Ishikawa (cell line): ENCODE results near the gene TAOK3.

Experiments used
- CEBPB ChIP-seq: IDR thresholded peaks from 2 replicates; pipeline ENCODE4 v1.6.1; 2012
- CREB1 ChIP-seq: IDR thresholded peaks from 2 replicates; pipeline ENCODE4 v1.6.1; 2012; ENCODE audit warnings: low read depth
- EGR1 ChIP-seq: IDR thresholded peaks from 2 replicates; pipeline ENCODE4 v1.6.1; 2012
- FOXM1 ChIP-seq: IDR thresholded peaks from 2 replicates; pipeline ENCODE4 v1.6.1; 2012; ENCODE audit warnings: low read depth, borderline replicate concordance
- MAX ChIP-seq: IDR thresholded peaks from 2 replicates; pipeline ENCODE4 v1.6.1; 2012
- NFIC ChIP-seq: IDR thresholded peaks from 2 replicates; pipeline ENCODE4 v1.6.1; 2012
- RAD21 ChIP-seq: IDR thresholded peaks from 2 replicates; pipeline ENCODE4 v1.6.1; 2012; ENCODE audit warnings: low read depth
- REST ChIP-seq: IDR thresholded peaks from 2 replicates; pipeline ENCODE4 v1.6.1; 2012; ENCODE audit warnings: low read depth, mild to moderate bottlenecking
- TAF1 ChIP-seq: IDR thresholded peaks from 2 replicates; pipeline ENCODE4 v1.6.1; 2012; ENCODE audit warnings: low read depth, mild to moderate bottlenecking
- TCF12 ChIP-seq: IDR thresholded peaks from 2 replicates; pipeline ENCODE4 v1.6.1; 2012; ENCODE audit warnings: low read depth
- TEAD4 ChIP-seq: IDR thresholded peaks from 2 replicates; pipeline ENCODE4 v1.6.1; 2012
- USF1 ChIP-seq: IDR thresholded peaks from 2 replicates; pipeline ENCODE4 v1.6.1; 2012
- YY1 ChIP-seq: IDR thresholded peaks from 2 replicates; pipeline ENCODE4 v1.6.1; 2012; ENCODE audit warnings: low read depth
- ZBTB7A ChIP-seq: IDR thresholded peaks from 2 replicates; pipeline ENCODE4 v1.6.1; 2012; ENCODE audit warnings: low read depth

GRCh38 chr12:118336123-118336522 lies 36.6 kb downstream of the TAOK3 start:
- no peak for TF ChIP-seq ZBTB7A
- no peak for TF ChIP-seq TAF1
- no peak for TF ChIP-seq RAD21
- TF ChIP-seq TCF12: no peak
- no peak for TF ChIP-seq MAX
- no peak for TF ChIP-seq CEBPB
- TF ChIP-seq CREB1: no peak
- TF ChIP-seq NFIC: no peak
- TF ChIP-seq REST: no peak
- no peak for TF ChIP-seq YY1
- TF ChIP-seq EGR1: no peak
- no peak for TF ChIP-seq TEAD4
- TF ChIP-seq FOXM1: no peak
- no peak for TF ChIP-seq USF1
